Lower leg skin (tissue), 3 donors: ENCODE measurements around the gene NNMT.

Experiments
- POLR2A ChIP-seq, 2 donors: fragments of 450-650 bp; IDR thresholded peaks; one replicate each; pipeline ENCODE4 v1.6.1; 2016 to 2017; ENCODE audit warnings: antibody characterized with exemption in 2 of 2, mild to moderate bottlenecking in 1 of 2, moderate library complexity in 1 of 2
- TF ChIP-seq, protein P1 (sequence below), 3 donors: fragments of 450-650 bp; IDR thresholded peaks; one replicate each; pipeline ENCODE4 v1.5.1; 2016; ENCODE audit warnings: antibody characterized with exemption in 3 of 3, mild to moderate bottlenecking in 3 of 3, moderate library complexity in 2 of 3

DNA sequence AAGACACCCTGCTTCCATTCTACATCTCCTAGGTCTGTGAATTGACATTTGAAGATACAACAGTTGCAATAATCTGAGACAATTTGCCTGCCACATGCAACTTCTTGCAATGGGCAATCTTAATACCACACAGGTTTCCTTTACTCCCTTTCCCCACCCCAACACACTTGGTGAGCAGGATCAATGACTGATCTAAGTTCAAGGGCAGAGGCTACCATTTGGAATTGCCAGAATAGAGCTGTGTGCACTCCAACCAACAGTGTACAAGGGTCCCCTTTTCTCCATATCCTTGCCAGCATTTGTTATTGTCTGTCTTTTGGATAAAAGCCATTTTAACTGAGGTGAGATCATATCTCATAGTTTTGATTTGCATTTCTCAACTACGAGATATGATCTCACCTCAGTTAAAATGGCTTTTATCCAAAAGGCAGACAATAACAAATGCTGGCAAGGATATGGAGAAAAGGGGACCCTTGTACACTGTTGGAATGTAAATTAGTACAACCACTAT is 2.9 kb upstream of the NNMT start:
- no peak for TF ChIP-seq POLR2A (IDR thresholded peaks at IDR 0.05)
- TF ChIP-seq, protein P1, sequence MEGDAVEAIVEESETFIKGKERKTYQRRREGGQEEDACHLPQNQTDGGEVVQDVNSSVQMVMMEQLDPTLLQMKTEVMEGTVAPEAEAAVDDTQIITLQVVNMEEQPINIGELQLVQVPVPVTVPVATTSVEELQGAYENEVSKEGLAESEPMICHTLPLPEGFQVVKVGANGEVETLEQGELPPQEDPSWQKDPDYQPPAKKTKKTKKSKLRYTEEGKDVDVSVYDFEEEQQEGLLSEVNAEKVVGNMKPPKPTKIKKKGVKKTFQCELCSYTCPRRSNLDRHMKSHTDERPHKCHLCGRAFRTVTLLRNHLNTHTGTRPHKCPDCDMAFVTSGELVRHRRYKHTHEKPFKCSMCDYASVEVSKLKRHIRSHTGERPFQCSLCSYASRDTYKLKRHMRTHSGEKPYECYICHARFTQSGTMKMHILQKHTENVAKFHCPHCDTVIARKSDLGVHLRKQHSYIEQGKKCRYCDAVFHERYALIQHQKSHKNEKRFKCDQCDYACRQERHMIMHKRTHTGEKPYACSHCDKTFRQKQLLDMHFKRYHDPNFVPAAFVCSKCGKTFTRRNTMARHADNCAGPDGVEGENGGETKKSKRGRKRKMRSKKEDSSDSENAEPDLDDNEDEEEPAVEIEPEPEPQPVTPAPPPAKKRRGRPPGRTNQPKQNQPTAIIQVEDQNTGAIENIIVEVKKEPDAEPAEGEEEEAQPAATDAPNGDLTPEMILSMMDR (IDR thresholded peaks at IDR 0.05): no peak
